HS-5 (cell line): ENCODE measurements around the gene TDRD9.
"Not testable (repeated sequence)": the region's sequence is repeated elsewhere in the genome, so short reads cannot be mapped to it uniquely, and the experiment has no call there.

Experiments used
- DNase-seq: peaks from one replicate; pipeline ENCODE4 v3.0.0-alpha.2; 2012; ENCODE audit warnings: low read depth

Gene TDRD9

GRCh38 chr14:103928011-103928890 lies at the start of gene TDRD9:
Gene TDRD9 (plus strand): TSS chr14:103928456. CDS start chr14:103928510, 54 bp downstream.
- DNase-seq: no peak

GRCh38 chr14:103879118-103879569 lies 49.1 kb upstream of the TDRD9 start:
- no peak for DNase-seq

GRCh38 chr14:103879570-103880347 lies 48.5 kb upstream of the TDRD9 start:
- DNase-seq: no peak

GRCh38 chr14:103880348-103881267 lies 47.6 kb upstream of the TDRD9 start:
- DNase-seq: no peak

GRCh38 chr14:103881268-103882201 lies 46.7 kb upstream of the TDRD9 start:
- no peak for DNase-seq

GRCh38 chr14:103882503-103883262 lies 45.6 kb upstream of the TDRD9 start:
- DNase-seq: no peak

GRCh38 chr14:103883263-103883523 lies 45.1 kb upstream of the TDRD9 start:
- no peak for DNase-seq

- DNase-seq: no peak
These were observed 43.4 kb upstream of the TDRD9 start for GRCh38 chr14:103884854-103885253.

GRCh38 chr14:103885509-103885932 lies 42.7 kb upstream of the TDRD9 start:
- no peak for DNase-seq

GRCh38 chr14:103886304-103887169 lies 41.7 kb upstream of the TDRD9 start:
- DNase-seq: no peak

GRCh38 chr14:103887170-103887501 lies 41.1 kb upstream of the TDRD9 start:
- DNase-seq: no peak

GRCh38 chr14:103887557-103888115 lies 40.6 kb upstream of the TDRD9 start:
- no peak for DNase-seq

- DNase-seq: not testable (repeated sequence)
These were observed 39.3 kb upstream of the TDRD9 start for GRCh38 chr14:103889002-103889312.

- DNase-seq: no peak
These were observed 38.8 kb upstream of the TDRD9 start for GRCh38 chr14:103889313-103890051.

- no peak for DNase-seq
These were observed 38.2 kb upstream of the TDRD9 start for GRCh38 chr14:103890052-103890371.

- no peak for DNase-seq
These were observed 37.2 kb upstream of the TDRD9 start for GRCh38 chr14:103890821-103891666.

GRCh38 chr14:103891667-103892215 lies 36.5 kb upstream of the TDRD9 start:
- DNase-seq: no peak
